ENCODE measurements around the gene TPST2. TPM values are rescaled to one million over a fixed set of nuclear protein-coding genes. Genes with fewer than 3 reads are reported as not detected.
A peak's percentile ranks its signal among the peaks of the same experiment; 100 is the strongest.

The TPST2 gene
- total RNA-seq, 2 experiments from 2014 or later, result 17.4 to 18.3 TPM

DNA sequence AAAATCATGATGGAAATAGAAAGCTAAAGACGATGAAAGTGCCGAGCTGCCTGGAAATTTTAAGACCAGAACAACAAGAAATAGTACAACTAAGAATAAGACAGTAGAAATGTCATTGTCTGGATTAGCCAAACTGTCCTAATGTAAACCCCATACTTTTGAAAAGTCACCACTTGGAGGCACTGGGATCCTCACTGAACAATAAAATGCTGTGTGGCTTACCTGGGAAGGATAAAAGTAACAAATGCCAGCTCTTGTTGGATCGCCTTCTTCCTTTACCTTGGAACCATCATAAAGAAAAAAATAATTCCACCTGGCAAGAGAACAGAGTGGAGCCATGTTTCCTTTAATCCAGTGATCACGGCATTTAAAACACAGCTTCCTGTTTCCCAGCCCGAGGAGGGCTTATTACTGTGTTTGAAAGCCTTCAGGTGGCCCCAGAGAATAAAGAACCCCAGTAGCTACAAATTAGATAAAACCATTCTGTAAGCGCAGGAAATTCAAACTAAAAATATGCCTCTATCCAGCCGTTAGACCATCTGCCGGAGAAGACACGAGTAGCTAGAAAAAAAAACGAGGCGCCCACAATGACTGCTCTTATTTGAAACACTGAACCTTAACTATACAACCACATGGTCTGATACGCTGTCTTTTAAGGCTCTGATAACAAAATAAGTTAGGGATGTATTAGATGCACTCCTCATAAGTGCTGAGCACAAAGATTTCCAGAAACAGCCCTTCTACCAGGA, 110.7 kb downstream of the TPST2 start:
- Mint-ChIP-seq H3K27ac (peak overlapping the region; percentile 75), H3K4me1 (peaks cover 63% of the 10 kb centered on the region)

DNA sequence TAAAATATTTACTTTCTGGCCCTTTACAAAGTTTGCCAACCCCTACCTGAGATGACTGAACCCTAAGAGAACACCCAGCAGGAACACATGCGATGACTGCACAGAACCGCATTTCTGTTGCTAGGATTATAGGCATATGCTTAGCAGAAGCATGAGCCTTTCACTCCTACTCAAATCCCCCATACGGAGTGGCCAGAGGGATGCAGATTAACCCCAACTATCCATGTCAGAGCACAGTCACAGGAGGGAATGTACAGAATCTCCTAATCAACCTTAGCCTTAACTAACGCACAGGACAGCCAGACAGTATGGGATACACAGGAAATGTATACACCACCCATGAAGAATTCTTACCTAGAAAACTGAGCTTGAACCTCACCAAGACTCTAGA, 112.6 kb downstream of the TPST2 start:
- intact Hi-C loops (cut with DNase I, micrococcal nuclease), result no loop called here
- CTCF ChIA-PET, result no interaction called here
- H3K36me3 Mint-ChIP-seq (ENCODE audit: low read depth), result peaks cover 58% of the 10 kb centered on the region
- ATAC-seq, result no peak
- peaks cover 56% of the 10 kb centered on the region for H3K4me1 Mint-ChIP-seq
- H3K4me3 Mint-ChIP-seq, result no peak overlapping the region
- DNase-seq, result no peak
- no peaks in the 10 kb centered on the region for H3K27me3 Mint-ChIP-seq
- H3K27ac Mint-ChIP-seq, result no peak overlapping the region
- POLR2A ChIA-PET, result no interaction called here
- no peaks in the 10 kb centered on the region for H3K9me3 Mint-ChIP-seq (ENCODE audit: low read depth)

More for the DNA sequence above, 110.7 kb downstream of the TPST2 start:
- DNase-seq (no peak), ATAC-seq (no peak)
- CTCF ChIA-PET, result interaction anchor here (0.5 to 1.6 kb wide), 11 partner anchors 12 to 194 kb away, joined by 3 to 5 read pairs (median 3); no protein-coding TSS in a partner anchor
- peaks cover 47% of the 10 kb centered on the region for H3K36me3 Mint-ChIP-seq (ENCODE audit: low read depth)
- intact Hi-C loops (cut with DNase I, micrococcal nuclease), result no loop called here
- POLR2A ChIA-PET, result interaction anchor here (1.2 kb wide), 1 partner anchor 194 kb away, joined by 3 read pairs; no protein-coding TSS in a partner anchor
- H3K27me3 Mint-ChIP-seq, result no peaks in the 10 kb centered on the region
- peak overlapping the region; percentile 69 for H3K4me3 Mint-ChIP-seq
- no peaks in the 10 kb centered on the region for H3K9me3 Mint-ChIP-seq (ENCODE audit: low read depth)

DNA sequence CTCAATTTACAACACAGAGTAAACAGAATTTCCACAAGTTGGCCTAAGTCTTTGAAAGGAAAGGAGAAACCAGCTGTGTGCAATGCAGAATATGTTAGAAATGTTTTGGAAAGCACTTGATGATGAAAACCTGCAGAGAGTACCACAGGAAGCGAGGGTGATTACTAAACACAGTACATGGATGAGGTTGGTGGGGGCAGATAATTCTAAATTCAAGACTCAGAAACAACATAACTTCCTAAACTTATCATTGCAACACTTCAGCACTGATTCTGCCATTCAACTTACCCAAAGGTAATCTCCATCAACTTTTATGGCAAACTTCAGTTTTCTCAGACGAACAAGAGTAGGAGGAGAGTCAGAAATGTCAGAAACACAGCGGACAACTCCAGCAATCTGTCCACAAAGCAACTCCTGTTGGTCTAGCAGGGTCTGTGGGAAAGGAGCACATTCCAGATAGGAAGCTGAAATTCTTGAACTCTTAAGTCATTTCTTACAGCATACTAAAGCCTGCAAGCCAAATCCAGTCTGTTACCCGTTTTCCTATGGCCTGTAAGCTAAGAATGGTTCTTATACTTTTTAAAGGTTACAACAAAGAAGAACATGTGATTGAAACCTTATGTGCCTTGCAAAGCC, 113.1 kb downstream of the TPST2 start:
- intact Hi-C loops (cut with DNase I, micrococcal nuclease), result no loop called here
- Mint-ChIP-seq H3K4me3 (no peak overlapping the region), H3K9me3 (ENCODE audit: low read depth) (no peaks in the 10 kb centered on the region), H3K4me1 (peaks cover 51% of the 10 kb centered on the region), H3K27me3 (no peaks in the 10 kb centered on the region), H3K36me3 (ENCODE audit: low read depth) (peaks cover 62% of the 10 kb centered on the region), H3K27ac (peak overlapping the region; percentile 59)
- ChIA-PET POLR2A (no interaction called here), CTCF (no interaction called here)
- ATAC-seq (peak; percentile 13), DNase-seq (no peak)

DNA sequence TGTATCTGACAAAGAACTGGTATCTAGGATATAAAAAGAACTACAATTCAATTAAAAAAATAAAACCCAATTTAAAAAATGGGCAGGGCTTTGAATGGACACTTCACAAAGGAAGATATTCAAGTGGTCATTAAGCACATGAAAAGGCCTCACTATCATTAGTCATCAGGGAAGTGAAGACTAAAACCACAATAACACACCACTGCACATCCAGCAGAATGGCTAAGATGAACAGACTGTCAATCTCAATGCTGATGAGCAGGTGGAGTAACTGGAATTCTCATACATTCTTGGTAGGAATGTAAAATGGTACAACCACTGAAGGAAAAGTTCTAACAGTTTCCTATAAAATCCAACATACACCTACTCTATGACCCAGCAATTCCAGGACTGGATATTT, 115.2 kb downstream of the TPST2 start:
- H3K36me3 Mint-ChIP-seq (ENCODE audit: low read depth), result peaks cover 62% of the 10 kb centered on the region
- H3K9me3 Mint-ChIP-seq (ENCODE audit: low read depth), result no peaks in the 10 kb centered on the region
- intact Hi-C loops (cut with DNase I, micrococcal nuclease), result no loop called here
- POLR2A ChIA-PET, result no interaction called here
- H3K4me1 Mint-ChIP-seq, result peaks cover 32% of the 10 kb centered on the region
- DNase-seq (no peak), ATAC-seq (no peak)
- CTCF ChIA-PET, result interaction anchor here (0.9 to 1.2 kb wide), 3 partner anchors 14 to 22 kb away, joined by 3 to 4 read pairs (median 4); no protein-coding TSS in a partner anchor
- peak overlapping the region; percentile 35 for H3K27ac Mint-ChIP-seq
- H3K27me3 Mint-ChIP-seq, result no peaks in the 10 kb centered on the region
- no peak overlapping the region for H3K4me3 Mint-ChIP-seq

Small RNAs within 50 kb of the gene (microRNA-seq; reads per million reads assigned to microRNA genes)
- gene MIR548J (ENCODE audit: borderline replicate concordance), result 12.0 reads per million, percentile 34 among the genes with 10 or more reads in this experiment

Other genes starting within 250 kb of the TPST2 start
- 10 to 100 TPM; 10.2 to 10.5 TPM for gene ASPHD2, start 160.9 kb downstream of the TPST2 start, total RNA-seq
- gene HPS4, start 106.3 kb downstream of the TPST2 start, total RNA-seq, result 10 to 100 TPM; 49.3 to 60.9 TPM
- 10 to 100 TPM; 17.5 to 28.5 TPM for gene SRRD, start 106.3 kb downstream of the TPST2 start, total RNA-seq
- 10 to 100 TPM; 36.5 to 41.7 TPM for gene TFIP11, start 77.7 kb downstream of the TPST2 start, total RNA-seq
- not detected for gene CRYBB1, start 27.9 kb upstream of the TPST2 start, total RNA-seq
- gene CRYBA4, start 31.8 kb upstream of the TPST2 start, total RNA-seq, result not detected
- 10 to 100 TPM; 18.5 to 19.7 TPM for gene MIAT, start 67.5 kb upstream of the TPST2 start, total RNA-seq

All from activated CD4-positive, alpha-beta T cell treated with anti-CD3 and anti-CD28 coated beads for 36 hours (primary cell).